Panc1 (cell line): ENCODE measurements around the gene PIAS1.

Source experiments
- CTCF ChIP-seq: fragments of 450-650 bp; IDR thresholded peaks from 2 replicates; pipeline ENCODE4 v1.5.1; 2017; ENCODE audit warnings: mild to moderate bottlenecking
- POLR2AphosphoS5 ChIP-seq: IDR thresholded peaks from 2 replicates; pipeline ENCODE4 v1.6.1; 2012; ENCODE audit warnings: mild to moderate bottlenecking, low read depth, low read length, moderate library complexity
- REST ChIP-seq, 2 experiments: IDR thresholded peaks; 2 replicates each; pipeline ENCODE4 v1.6.1; 2011 to 2012; ENCODE audit warnings: low read depth in 2 of 2, control low read depth in 1 of 2, low read length in 1 of 2, mild to moderate bottlenecking in 1 of 2, moderate library complexity in 1 of 2; ENCODE audit not compliant: insufficient read depth in 1 of 2

- TF ChIP-seq CTCF (no peak), POLR2AphosphoS5 (no peak), REST (IDR thresholded peaks at IDR 0.05; ENCODE audit: insufficient read depth in 1 of 2, low read depth in 2 of 2, low read length in 1 of 2) (no peak)
Observed at GRCh38 chr15:68055224-68055705, 1.1 kb downstream of the PIAS1 start.
